HUDEP-2 (cell line): ENCODE data around the gene GNB4.

Experiments
- DNase-seq, 76 experiments: peaks; one replicate each; lab custom pipeline; 2025; ENCODE audit not compliant: unreplicated experiment in 76 of 76; lab: John Stamatoyannopoulos, UW

The GNB4 gene

DNA sequence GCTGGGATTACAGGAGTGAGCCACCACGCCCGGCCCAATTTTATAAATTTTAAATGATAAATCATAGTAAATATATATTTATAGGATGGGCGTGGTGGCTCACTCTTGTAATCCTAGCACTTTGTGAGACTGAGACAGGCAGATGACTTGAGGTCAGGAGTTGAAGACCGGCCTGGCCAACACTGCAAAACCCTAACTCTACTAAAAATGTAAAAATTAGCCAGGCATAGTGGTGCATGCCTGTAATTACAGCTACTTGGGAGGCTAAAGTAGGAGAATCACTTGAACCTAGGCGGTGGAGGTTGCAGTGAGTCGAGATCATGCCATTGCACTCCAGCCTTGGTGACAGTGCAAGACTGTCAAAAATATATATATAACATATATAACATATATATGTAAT is 77.3 kb downstream of the GNB4 start:
- peak in 1 of 76 experiments; percentile 10 for DNase-seq

DNA sequence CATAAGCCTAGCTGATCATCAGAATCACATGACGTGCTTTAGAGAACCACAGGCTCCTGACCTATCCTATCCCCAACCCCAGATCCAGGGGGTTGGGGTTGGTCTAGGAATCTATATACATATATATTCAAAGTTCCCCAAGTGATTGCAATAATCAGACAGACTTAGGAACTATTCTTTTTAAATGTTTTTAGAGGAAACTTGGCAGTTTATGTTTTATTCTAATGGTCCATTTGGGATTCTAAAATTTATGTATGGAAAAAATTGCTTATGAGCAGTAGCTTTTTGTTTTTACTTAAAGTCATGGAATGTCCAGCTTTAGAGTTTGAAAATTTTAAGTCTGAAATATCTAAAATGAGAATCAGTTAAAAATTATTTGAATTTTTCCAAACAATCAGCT is 81.6 kb downstream of the GNB4 start:
- no peak for DNase-seq

DNA sequence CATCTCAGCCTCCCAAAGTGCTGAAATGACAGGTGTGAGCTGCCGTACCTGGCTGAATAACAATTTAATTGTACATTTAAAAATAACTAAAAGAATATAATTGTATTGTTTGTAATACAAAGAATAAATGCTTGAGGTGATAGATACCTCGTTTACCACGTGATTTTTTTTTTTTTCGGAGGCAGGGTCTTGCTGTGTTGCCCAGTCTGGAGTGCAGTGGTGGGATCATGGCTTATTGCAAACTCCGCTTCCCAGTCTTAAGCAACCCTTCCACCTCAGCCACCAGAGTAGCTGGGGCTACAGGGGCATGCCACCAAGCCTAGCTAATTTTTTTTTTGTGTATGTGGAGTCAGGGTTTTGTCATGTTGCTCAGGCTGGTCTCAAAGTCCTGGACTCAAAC is 87.9 kb downstream of the GNB4 start:
- DNase-seq = no peak

DNA sequence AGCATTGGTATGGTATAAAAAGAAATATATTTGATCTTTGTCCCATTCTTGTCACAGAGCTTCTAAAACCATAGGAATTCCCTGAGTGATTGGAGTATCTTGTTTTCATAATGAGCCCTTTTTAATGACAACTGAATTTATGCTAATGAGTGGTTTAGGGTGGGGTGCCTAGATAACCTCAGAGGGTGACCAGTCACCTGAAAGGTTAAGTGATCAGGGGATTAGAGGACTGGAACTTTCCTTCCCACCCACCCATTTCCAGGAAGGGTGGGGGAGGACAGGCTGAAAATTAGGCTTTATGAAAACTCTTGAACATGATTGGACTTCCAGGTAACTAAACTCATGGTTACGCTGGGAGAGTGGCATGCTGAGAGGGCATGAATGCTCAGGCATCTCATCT is 95.3 kb downstream of the GNB4 start:
- DNase-seq = no peak

DNA sequence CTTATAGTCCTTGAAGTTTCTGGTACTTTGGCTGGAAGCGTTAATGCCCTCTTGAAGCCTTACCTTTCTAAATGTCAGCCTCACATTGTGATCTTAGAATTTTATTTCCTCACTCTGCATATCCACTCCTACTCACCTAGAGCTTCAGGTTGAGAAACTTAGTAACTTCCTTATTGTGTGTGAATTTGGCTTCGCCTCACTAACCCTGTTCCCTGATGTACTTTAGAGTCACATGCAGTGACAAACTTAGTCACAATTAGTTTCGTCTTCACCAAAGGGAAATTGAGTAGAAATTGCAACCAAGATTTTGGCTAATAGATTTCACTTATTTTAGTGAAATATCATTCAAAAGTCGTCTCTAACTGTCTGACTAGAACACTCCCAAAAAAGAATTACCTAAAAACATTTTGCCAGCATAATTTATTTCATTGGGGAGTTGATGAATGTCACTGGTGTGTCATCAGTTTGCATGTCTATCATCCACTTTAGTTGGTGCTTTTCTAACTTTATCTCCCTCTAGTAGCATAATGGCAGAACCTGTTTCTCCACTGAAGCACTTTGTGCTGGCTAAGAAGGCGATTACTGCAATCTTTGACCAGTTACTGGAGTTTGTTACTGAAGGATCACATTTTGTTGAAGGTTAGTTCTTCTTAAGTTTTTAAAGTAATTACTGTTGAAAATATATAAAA is 102.8 kb downstream of the GNB4 start:
- no peak for DNase-seq

DNA sequence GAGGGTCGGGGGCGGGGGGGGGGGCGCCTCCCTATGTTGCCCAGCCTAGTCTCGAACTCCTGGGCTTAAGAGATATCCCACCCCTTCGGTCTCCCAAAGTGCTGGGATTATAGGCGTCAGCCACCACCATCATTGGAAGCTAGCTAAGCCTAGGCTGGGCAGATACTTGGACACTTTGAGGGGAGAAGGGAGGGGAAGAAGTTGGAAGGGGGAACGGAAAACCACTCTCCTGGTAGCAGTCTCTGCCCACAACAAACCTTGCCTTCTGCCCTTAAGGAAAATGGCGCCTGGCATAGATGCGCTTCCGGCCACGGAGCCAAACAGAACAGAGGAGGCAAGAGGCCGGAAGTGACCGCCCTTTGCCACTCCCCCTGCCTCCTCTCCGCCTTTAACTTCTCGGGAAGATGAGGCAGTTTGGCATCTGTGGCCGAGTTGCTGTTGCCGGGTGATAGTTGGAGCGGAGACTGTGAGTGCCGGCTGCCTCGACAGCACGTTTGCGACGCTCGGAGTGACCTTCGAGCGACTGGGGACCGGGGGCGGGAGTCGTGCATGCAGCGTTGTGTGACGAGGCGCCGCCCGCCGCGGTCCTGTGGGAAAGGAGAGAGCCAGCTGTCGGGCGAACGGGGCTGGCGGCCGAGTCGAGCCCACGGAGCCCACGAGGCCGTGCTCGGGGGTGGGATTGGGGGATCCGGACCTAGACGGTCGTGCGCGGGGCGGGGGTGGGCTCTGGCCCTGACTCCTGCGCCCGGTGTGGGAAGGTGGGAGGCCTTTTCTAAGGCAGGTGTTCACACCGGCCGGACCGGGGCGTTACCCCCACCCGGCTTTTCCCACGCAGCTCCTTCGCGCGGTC is 103.7 kb downstream of the GNB4 start, which contains the start of gene MFN1:
MFN1 (plus strand) TSS at position 365 of the 850 bp plus-strand sequence. CDS start 1,143 bp downstream, outside the sequence.
- DNase-seq = peak; percentile 9 to 92 (median 84)
